Activated gamma-delta T cell treated with Interleukin-2 at 50 U/mL for 16 hours (primary cell): Measurements from ENCODE around the gene GPR161.
"Not testable (repeated sequence)": the region's sequence is repeated elsewhere in the genome, so short reads cannot be mapped to it uniquely, and the experiment has no call there.

Source experiments
- DNase-seq: peaks from one replicate; pipeline ENCODE4 v3.0.0-alpha.2; 2020

The GPR161 gene

DNA sequence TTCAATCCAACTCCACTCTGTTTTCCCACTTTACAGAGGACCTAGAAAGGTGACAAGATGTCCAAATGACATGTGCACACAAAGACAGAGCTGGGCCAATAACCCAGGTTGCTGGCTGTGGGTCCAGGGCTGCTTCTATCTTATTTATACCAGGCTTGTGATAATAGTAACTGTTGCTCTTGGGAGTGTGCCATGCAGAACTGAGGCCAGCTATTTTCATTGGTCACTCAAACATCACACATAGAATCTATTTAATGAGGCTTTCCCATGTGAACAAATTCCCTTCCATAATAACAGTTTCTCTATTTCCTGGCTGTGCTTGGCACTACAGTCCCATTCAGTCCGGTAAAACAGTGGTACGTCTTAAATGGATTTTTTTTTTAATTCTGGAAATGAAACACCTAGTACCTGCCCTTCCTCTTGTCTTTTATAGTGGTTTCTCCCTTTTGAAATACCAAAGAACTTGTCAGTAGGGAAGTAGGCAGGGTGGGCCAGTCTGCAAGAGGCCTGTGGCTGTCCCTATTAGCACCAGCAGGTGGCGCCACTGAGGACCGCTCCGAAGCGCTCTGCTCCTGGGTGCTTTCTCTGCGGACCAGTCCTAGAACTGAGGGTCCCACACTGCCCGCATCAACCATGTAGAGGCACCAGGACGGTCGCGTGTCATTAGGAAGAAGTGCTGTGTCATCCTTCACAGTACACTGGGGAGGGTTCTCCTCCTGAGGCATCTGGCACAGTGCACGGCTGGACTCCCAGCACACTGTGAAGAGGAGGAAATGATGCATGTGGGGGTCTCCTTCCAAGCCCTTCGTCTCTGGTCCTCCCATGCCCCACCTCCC lies 52.1 kb downstream of the GPR161 start:
- DNase-seq, result peak; percentile 53

GRCh38 chr1:168083456-168084325 lies 53.0 kb downstream of the GPR161 start:
- DNase-seq, result no peak

DNA sequence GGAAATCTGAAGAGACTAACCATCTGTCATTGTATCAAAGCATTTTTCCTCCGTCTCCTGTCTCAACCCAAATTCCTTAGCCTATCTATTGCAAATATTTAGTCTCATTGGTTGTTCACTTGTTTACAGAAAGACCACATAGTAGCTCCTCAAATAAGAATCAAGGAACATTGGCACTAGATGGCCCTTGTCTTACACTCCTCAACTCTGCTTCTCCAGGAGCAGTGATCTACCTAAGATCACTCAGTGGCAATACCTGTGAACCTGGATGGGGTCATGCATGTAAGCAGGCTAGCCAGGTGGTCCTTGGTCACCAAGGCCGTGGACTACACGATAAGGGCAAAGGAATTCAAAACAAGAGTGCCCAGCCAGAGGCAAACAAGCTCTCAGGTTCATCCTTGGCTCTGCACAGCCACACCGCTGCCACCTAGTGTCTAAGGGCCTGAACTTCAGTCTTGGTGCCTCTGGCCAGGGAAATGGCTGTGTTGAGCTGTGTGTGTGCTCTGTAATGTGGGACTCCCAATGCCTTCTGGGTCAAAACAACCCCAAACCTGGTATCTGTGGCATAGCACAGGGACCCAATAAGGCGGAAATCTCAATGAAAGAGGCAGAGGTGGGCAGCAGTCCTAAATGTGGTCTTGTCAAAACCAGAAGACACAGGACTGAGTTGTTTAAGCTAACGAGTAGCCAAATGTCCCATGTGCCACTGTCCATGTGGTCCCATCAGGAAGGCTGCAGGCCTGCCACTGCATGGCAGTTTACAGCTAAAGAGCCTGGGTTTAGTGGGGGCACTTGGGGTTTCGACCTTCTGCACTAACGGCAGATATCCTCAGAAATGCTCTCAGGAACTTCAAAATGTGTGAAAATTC lies 54.5 kb downstream of the GPR161 start:
- DNase-seq, result peak; percentile 51

GRCh38 chr1:168081373-168082007 lies 55.2 kb downstream of the GPR161 start:
- DNase-seq, result no peak

DNA sequence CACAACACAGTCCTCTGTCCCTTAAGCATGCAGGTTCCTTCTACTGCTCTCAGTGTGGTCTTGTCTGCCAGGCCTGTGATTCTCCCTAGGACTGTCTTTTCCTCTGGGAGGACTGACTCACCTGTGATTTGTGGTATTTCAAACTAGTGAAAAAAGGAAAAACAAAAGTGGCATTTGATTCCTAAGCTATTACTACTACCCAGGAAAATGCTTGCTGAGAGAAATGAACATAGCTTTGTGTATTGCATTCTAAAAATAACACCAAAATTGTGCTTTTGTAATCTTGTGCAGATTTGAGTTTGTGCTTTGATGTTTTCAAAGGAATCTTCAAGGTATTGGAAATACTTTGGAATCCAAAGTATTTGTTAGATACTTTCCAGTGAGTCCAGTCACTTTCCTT lies 57.0 kb downstream of the GPR161 start:
- DNase-seq, result no peak

DNA sequence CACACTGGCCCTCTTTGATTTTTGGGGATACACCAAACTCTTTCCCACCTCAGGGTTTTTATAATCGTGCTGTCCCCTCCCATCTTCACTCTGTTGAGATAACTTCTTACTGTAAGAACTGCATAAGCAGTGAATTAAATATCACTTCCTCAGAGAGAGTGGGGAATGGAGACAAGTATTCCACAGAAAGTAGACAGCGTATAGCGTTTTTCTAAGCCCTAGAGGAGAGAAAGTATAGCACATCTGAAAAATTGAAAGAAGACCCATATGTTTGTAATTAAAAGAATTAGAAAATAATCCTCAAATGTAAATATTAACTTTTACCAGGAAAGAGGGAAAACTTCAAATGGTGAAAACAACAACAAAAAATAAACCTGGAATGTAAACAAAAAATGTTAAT lies 67.3 kb downstream of the GPR161 start:
- DNase-seq, result no peak

GRCh38 chr1:168065506-168065905 lies 71.2 kb downstream of the GPR161 start:
- no peak for DNase-seq

GRCh38 chr1:168064216-168064615 lies 72.5 kb downstream of the GPR161 start:
- no peak for DNase-seq

DNA sequence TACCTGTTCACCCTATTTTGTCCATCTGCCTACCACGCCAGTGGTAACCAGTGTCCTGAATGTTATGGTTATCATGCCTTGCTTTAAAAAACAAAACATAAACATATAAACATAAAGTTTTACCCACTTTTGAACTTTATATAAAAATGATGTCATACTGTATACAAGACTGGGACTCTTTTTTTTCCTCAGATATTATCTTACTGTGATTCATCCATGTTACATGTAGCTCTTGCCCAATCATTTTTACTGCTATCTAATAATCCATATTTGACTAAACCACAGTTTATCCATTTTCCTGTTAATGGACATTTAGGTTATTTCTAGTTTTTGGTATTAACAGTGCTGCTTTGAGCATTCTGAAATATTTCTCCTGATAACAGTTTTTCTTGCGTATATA lies 78.8 kb downstream of the GPR161 start:
- no peak for DNase-seq

DNA sequence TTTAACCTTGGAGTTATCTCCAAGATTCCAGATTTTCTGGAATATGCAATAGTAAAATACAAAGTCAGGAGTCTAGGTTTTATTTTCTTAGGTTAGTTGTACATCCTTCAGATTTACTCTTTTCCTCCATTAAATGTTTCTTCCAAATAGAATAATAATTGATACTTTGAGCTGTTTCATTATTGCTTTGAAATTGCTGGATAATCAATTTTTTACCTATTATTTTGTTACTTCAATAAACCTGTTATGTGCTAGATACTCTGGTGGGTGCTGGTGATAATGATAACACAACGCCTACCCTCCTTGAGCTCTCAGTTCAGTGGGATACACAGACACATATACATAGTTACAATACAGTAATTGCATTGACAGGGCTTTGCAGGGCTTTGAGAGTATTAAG lies 79.4 kb downstream of the GPR161 start:
- no peak for DNase-seq

GRCh38 chr1:168056152-168056551 lies 80.6 kb downstream of the GPR161 start:
- not testable (repeated sequence) for DNase-seq

- DNase-seq, result no peak
These were observed 82.6 kb downstream of the GPR161 start for GRCh38 chr1:168054117-168054516.

DNA sequence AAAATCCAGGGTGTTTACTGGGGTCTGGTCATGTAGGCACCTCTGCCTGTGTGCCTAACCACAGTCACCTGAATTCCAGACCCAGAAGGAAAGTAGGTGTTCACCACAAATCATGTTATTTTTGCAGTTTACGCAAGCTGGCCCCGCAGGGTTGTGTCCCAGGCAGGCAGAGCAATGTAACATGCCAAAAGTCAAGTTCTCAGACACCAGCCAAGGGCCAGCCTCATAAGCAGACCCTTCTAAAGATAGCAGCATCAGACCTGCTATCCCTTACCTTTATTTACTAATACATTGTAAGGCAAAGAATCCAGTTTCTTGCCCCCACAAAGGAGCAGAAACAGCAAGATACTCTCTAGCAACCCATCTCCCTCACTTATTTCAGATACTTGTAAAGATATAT lies 83.0 kb downstream of the GPR161 start:
- no peak for DNase-seq

DNA sequence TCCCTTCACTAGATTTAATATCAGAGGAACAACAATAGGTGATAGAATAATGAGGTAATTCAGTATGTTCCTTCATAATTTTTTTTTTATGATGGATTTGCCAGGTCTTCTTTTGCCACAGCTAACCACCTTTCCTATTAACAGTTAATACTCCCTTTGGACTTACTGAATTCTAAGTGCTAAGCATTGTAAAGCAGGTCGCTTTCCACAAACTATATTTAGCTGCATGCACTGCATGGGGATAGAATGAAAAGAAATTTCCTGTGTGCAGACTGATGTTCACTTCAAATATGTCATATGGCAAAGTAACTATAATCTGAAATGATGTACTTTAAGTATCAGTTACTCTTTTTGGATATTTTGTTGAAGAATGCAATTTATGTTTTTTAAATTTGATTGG lies 85.8 kb downstream of the GPR161 start:
- no peak for DNase-seq

DNA sequence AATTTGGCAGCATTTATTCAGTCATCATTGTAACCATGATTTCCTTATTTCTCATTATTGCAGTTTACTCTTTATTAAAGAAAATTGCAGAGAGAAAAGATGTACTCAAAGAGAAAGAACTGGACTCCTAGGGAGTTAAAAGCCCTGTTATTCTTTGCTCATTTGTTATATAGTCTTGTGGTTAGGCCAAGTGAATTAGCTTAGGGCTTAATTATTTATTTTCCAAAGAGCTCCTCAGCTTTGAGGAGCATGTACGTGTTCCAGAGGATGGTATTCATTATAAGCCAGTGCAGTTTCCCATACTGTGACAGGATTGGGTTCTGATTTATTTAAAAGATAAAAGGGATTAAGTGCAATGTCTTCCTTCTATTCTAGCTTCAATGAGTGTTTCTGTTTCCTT lies 86.4 kb downstream of the GPR161 start:
- no peak for DNase-seq

DNA sequence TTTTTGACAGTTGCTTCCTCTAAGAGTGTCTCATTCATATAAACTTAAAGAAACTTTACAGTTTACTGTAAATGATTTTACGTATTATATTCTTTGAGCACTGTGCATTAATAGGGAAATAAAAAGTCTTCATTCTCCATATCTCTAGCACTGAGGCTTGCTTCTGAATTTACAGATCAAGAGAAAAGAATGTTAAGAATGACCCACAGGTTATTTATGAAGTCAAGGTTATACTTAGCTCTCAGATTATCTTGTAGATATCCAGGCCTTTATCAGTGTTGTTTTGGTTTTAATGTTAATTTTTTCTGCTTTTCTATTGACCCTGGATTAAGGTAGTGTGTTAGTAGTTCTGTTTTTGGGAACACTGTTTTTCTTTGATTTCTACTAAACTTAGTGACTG lies 91.4 kb downstream of the GPR161 start:
- no peak for DNase-seq

- DNase-seq, result no peak
These were observed 94.4 kb downstream of the GPR161 start for GRCh38 chr1:168042362-168042761.

GRCh38 chr1:168035345-168035744 lies 101.4 kb downstream of the GPR161 start:
- no peak for DNase-seq

DNA sequence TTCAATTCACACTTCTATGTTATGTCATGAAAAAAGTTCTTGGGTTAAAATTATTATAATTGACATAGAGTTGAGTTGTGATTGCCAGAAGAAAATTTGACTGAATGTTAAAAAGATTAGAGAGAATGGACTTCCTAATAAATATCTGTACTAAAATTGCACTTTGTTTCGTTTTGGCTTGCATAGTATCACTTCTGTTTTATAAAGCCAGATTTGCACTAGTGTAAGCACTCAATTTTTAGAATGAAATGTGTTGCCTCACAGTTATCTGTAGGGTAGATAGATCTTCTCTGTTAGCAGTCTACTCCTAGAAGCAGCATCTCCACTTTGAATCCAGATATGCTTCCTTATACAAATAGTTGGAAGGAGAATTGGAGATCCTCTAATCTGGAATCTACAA lies 104.7 kb downstream of the GPR161 start:
- DNase-seq, result no peak

DNA sequence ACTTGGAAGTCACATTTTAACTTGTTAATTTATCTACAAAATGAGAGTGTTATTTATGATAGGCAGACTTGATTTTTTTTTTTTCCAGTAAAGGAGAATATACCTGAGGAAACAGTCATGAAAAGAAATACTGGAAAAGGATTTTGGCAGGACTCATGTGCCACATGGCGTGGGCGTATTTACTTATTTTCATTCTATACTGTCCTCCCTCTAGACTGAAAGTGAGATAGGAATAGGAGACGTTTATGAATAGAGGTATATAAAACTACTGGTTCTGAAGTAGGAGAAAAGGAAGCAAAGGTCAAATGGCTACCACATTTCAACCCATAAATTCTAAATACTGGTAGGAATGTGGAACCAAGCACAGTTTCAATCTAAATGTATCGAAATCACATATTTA lies 105.1 kb downstream of the GPR161 start:
- DNase-seq, result no peak

DNA sequence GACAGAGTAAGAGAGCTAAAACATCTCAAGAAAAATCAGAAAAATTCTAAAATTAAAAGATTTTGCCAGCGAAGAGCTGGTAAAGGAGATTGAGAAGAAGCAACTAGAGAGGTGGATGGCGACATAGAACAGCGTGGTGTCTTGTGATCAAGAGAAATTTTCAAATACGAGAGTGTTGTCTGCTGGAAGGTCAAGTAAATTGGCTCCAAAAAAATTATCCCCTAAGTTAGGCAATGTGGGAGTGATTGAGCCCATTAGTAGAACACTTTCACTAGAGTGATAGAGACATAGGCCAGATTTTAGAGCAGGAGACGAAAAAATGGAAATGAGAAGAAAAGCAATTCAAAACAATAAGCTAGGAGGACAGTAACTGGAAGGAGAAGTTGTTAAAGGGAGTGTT lies 105.5 kb downstream of the GPR161 start:
- DNase-seq, result no peak
